ENCODE results near the gene DPH2.

The DPH2 gene

DNA sequence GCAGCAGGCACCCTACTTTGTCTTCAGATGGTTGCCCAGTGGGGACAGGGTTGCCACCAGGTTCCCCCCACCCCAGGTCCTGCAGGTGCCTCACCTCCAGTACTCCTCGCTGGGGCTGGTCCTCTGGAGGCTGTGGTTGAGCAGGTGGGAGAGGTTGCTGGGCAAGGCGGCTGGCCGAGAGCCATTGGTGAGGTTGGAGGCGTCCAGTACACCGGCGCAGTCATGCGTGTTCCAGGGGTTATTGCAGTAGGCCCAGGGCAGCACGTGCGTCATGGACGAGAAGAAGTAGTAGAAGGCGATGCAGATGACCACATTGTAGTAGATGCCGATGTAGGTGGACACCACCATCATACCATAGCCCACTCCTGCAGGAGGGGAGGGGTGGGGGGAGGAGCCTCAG, 38.4 kb downstream of the DPH2 start:
- H3K23ac ChIP-seq (ENCODE audit: low read length): no peak overlapping the region
- H4K91ac ChIP-seq (ENCODE audit: low read depth, low read length): no peak overlapping the region
- no peaks in the 10 kb centered on the region for H3K36me3 ChIP-seq (ENCODE audit: control insufficient read depth in 1 of 2, insufficient read depth in 2 of 2, low read length in 2 of 2)
- H2BK5ac ChIP-seq (ENCODE audit: low read depth, low read length, poor library complexity): no peak overlapping the region
- no peak overlapping the region for H3K4me3 ChIP-seq (ENCODE audit: low read depth, low read length)
- H3K9me3 ChIP-seq (ENCODE audit: insufficient read depth, low read depth, low read length): no peaks in the 10 kb centered on the region
- H3K79me1 ChIP-seq (ENCODE audit: low read length): no peaks in the 10 kb centered on the region
- H2BK120ac ChIP-seq (ENCODE audit: insufficient read depth, low read length, poor library complexity): no peak overlapping the region
- no peak overlapping the region for H4K8ac ChIP-seq (ENCODE audit: low read depth, low read length)
- no peak overlapping the region for H2AK5ac ChIP-seq (ENCODE audit: low read length)
- no peak overlapping the region for H3K4ac ChIP-seq (ENCODE audit: low read depth, low read length)
- no peak overlapping the region for H3K4me2 ChIP-seq (ENCODE audit: low read length)
- no peak overlapping the region for H3K14ac ChIP-seq (ENCODE audit: low read length)
- no peak overlapping the region for H2AFZ ChIP-seq (ENCODE audit: insufficient read depth, low read length, poor library complexity)
- no peak overlapping the region for H3K9ac ChIP-seq (ENCODE audit: low read length)
- peaks cover 6 to 8% of the 10 kb centered on the region in 2 experiments for H3K4me1 ChIP-seq (ENCODE audit: control insufficient read depth in 1 of 2, insufficient read depth in 2 of 2, low read length in 2 of 2)
- H3K27me3 ChIP-seq (ENCODE audit: insufficient read depth, low read length): no peaks in the 10 kb centered on the region
- no peak overlapping the region for H2BK12ac ChIP-seq (ENCODE audit: low read length)
- no peak overlapping the region for H4K12ac ChIP-seq (ENCODE audit: low read depth, low read length)
- H3K27ac ChIP-seq (ENCODE audit: low read depth, low read length): no peak overlapping the region
- no peak for DNase-seq
- no peaks in the 10 kb centered on the region for H3K79me2 ChIP-seq (ENCODE audit: control insufficient read depth, insufficient read depth, low read length, poor library complexity)
- no CpG with 5 or more reads among the region's 12 CpGs for WGBS (ENCODE audit: extremely low coverage, insufficient coverage, insufficient read length)
- no peak overlapping the region for H3K18ac ChIP-seq (ENCODE audit: low read length)

DNA sequence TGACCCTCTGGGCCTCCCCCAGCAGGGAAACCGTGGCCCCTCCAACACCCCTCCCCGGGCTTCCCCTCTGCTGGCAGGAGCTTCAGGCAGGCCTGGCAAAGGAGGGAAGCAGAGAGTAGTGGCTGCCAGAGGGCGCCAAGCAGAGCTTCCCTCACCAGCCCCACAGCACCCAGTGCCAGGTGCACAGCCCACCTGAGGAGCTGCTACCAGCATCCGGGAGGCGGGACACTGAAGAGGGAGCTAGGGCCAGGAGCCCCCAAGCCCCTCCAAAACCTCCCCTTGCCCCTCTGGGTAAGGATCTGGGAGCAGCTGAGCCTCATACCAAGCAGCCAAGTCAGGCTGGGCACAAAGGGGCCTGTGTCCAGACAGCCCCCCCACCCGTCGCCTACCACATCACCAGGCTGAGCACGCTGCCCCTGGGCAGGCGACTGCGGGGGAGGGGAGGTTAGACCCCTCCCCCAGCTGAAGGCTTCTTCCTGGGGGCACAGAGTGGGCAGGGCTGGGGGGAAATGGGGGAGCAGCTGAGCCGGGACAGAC, 41.2 kb downstream of the DPH2 start:
- H2BK12ac ChIP-seq (ENCODE audit: low read length): no peak overlapping the region
- no peak overlapping the region for H2BK120ac ChIP-seq (ENCODE audit: insufficient read depth, low read length, poor library complexity)
- H3K18ac ChIP-seq (ENCODE audit: low read length): no peak overlapping the region
- H4K8ac ChIP-seq (ENCODE audit: low read depth, low read length): no peak overlapping the region
- H4K91ac ChIP-seq (ENCODE audit: low read depth, low read length): no peak overlapping the region
- H2AK5ac ChIP-seq (ENCODE audit: low read length): no peak overlapping the region
- DNase-seq: no peak
- H3K14ac ChIP-seq (ENCODE audit: low read length): no peak overlapping the region
- WGBS (ENCODE audit: extremely low coverage, insufficient coverage, insufficient read length): no CpG with 5 or more reads among the region's 11 CpGs
- H3K27ac ChIP-seq (ENCODE audit: low read depth, low read length): no peak overlapping the region
- H2AFZ ChIP-seq (ENCODE audit: insufficient read depth, low read length, poor library complexity): no peak overlapping the region
- H3K36me3 ChIP-seq (ENCODE audit: control insufficient read depth in 1 of 2, insufficient read depth in 2 of 2, low read length in 2 of 2): no peaks in the 10 kb centered on the region
- H3K27me3 ChIP-seq (ENCODE audit: insufficient read depth, low read length): no peaks in the 10 kb centered on the region
- no peak overlapping the region for H3K23ac ChIP-seq (ENCODE audit: low read length)
- H3K79me2 ChIP-seq (ENCODE audit: control insufficient read depth, insufficient read depth, low read length, poor library complexity): no peaks in the 10 kb centered on the region
- peaks cover 3% of the 10 kb centered on the region for H3K9me3 ChIP-seq (ENCODE audit: insufficient read depth, low read depth, low read length)
- no peak overlapping the region for H2BK5ac ChIP-seq (ENCODE audit: low read depth, low read length, poor library complexity)
- no peak overlapping the region for H4K12ac ChIP-seq (ENCODE audit: low read depth, low read length)
- no peak overlapping the region for H3K4me3 ChIP-seq (ENCODE audit: low read depth, low read length)
- peaks cover 6 to 8% of the 10 kb centered on the region in 2 experiments for H3K4me1 ChIP-seq (ENCODE audit: control insufficient read depth in 1 of 2, insufficient read depth in 2 of 2, low read length in 2 of 2)
- no peak overlapping the region for H3K4ac ChIP-seq (ENCODE audit: low read depth, low read length)
- no peaks in the 10 kb centered on the region for H3K79me1 ChIP-seq (ENCODE audit: low read length)
- H3K9ac ChIP-seq (ENCODE audit: low read length): no peak overlapping the region
- no peak overlapping the region for H3K4me2 ChIP-seq (ENCODE audit: low read length)

DNA sequence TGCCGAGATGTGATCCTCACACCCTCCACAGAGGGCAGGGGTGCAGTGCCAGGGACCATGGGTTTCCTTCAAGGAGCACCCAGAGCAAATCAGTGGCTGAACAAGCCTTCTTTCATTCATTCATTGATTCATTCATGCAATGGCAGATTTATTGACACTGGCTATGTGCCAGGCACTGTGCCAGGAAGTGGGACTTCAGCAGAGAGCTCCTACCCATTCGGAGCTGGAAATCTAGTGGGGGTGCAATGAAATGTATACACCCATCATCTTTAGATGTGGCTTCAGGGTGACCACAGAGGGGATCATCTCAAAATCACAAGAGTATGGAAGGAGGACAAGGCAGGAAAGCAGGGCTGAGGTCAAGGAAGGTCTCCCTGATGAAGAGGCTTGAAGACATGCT, 42.6 kb downstream of the DPH2 start:
- Histone ChIP-seq H3K9ac (ENCODE audit: low read length) (no peak overlapping the region), H2BK120ac (ENCODE audit: insufficient read depth, low read length, poor library complexity) (no peak overlapping the region), H3K14ac (ENCODE audit: low read length) (no peak overlapping the region), H3K18ac (ENCODE audit: low read length) (no peak overlapping the region), H2BK12ac (ENCODE audit: low read length) (no peak overlapping the region), H3K79me1 (ENCODE audit: low read length) (no peaks in the 10 kb centered on the region), H3K9me3 (ENCODE audit: insufficient read depth, low read depth, low read length) (peaks cover 3% of the 10 kb centered on the region), H3K79me2 (ENCODE audit: control insufficient read depth, insufficient read depth, low read length, poor library complexity) (no peaks in the 10 kb centered on the region), H2BK5ac (ENCODE audit: low read depth, low read length, poor library complexity) (no peak overlapping the region), H3K27me3 (ENCODE audit: insufficient read depth, low read length) (no peaks in the 10 kb centered on the region), H2AK5ac (ENCODE audit: low read length) (no peak overlapping the region), H4K12ac (ENCODE audit: low read depth, low read length) (no peak overlapping the region), H3K4ac (ENCODE audit: low read depth, low read length) (no peak overlapping the region), H3K23ac (ENCODE audit: low read length) (no peak overlapping the region), H2AFZ (ENCODE audit: insufficient read depth, low read length, poor library complexity) (no peak overlapping the region), H3K27ac (ENCODE audit: low read depth, low read length) (no peak overlapping the region), H4K91ac (ENCODE audit: low read depth, low read length) (no peak overlapping the region), H3K4me3 (ENCODE audit: low read depth, low read length) (no peak overlapping the region), H4K8ac (ENCODE audit: low read depth, low read length) (no peak overlapping the region), H3K36me3 (ENCODE audit: control insufficient read depth in 1 of 2, insufficient read depth in 2 of 2, low read length in 2 of 2) (no peaks in the 10 kb centered on the region), H3K4me2 (ENCODE audit: low read length) (no peak overlapping the region), H3K4me1 (ENCODE audit: control insufficient read depth in 1 of 2, insufficient read depth in 2 of 2, low read length in 2 of 2) (peaks cover 6 to 8% of the 10 kb centered on the region in 2 experiments)
- DNase-seq: no peak
- no CpG with 5 or more reads among the region's 2 CpGs for WGBS (ENCODE audit: extremely low coverage, insufficient coverage, insufficient read length)

DNA sequence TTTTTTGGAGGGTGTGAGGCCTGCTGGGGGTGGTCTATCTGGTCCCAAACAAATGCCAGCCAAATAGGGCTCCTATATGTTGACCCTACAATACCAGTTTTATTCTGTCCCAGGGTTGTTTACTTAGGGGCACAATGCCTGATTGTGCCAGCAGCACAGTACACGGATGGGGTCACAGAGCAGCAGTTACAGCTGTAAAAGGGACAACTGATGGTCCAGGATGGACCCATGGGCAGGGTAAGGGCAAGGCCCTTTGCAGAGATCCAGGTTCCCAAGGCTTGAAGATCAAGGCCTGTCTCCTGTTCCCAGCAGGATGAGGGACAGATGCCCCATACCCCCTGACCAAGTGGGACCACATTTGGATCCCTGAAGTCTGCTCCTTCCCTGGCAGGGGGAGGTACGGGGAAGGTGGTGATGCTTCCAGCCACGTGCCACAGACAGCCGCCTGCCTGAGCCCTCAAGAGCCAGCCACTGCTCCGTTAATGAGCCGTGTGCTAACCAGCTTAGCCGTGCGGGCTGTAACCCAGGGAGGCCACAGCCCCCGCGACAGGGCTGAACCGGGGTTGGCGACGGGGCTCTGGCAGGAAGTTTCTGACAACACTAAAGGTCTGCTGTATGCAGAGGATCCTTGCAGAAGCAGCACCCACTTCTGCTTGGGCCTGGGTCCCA, 43.3 kb downstream of the DPH2 start:
- no peaks in the 10 kb centered on the region for H3K27me3 ChIP-seq (ENCODE audit: insufficient read depth, low read length)
- no peaks in the 10 kb centered on the region for H3K79me1 ChIP-seq (ENCODE audit: low read length)
- no peak overlapping the region for H2BK5ac ChIP-seq (ENCODE audit: low read depth, low read length, poor library complexity)
- no peak overlapping the region for H2BK12ac ChIP-seq (ENCODE audit: low read length)
- H3K4me2 ChIP-seq (ENCODE audit: low read length): no peak overlapping the region
- no peak for DNase-seq
- no peak overlapping the region for H2AK5ac ChIP-seq (ENCODE audit: low read length)
- H2BK120ac ChIP-seq (ENCODE audit: insufficient read depth, low read length, poor library complexity): no peak overlapping the region
- peaks cover 6 to 8% of the 10 kb centered on the region in 2 experiments for H3K4me1 ChIP-seq (ENCODE audit: control insufficient read depth in 1 of 2, insufficient read depth in 2 of 2, low read length in 2 of 2)
- no peak overlapping the region for H3K27ac ChIP-seq (ENCODE audit: low read depth, low read length)
- H4K91ac ChIP-seq (ENCODE audit: low read depth, low read length): no peak overlapping the region
- H3K9me3 ChIP-seq (ENCODE audit: insufficient read depth, low read depth, low read length): peaks cover 3% of the 10 kb centered on the region
- no peaks in the 10 kb centered on the region for H3K36me3 ChIP-seq (ENCODE audit: control insufficient read depth in 1 of 2, insufficient read depth in 2 of 2, low read length in 2 of 2)
- no peak overlapping the region for H3K4ac ChIP-seq (ENCODE audit: low read depth, low read length)
- no peak overlapping the region for H3K18ac ChIP-seq (ENCODE audit: low read length)
- WGBS (ENCODE audit: extremely low coverage, insufficient coverage, insufficient read length): no CpG with 5 or more reads among the region's 13 CpGs
- H2AFZ ChIP-seq (ENCODE audit: insufficient read depth, low read length, poor library complexity): no peak overlapping the region
- H3K14ac ChIP-seq (ENCODE audit: low read length): no peak overlapping the region
- H3K79me2 ChIP-seq (ENCODE audit: control insufficient read depth, insufficient read depth, low read length, poor library complexity): no peaks in the 10 kb centered on the region
- H4K12ac ChIP-seq (ENCODE audit: low read depth, low read length): no peak overlapping the region
- no peak overlapping the region for H3K9ac ChIP-seq (ENCODE audit: low read length)
- H4K8ac ChIP-seq (ENCODE audit: low read depth, low read length): no peak overlapping the region
- H3K4me3 ChIP-seq (ENCODE audit: low read depth, low read length): no peak overlapping the region
- H3K23ac ChIP-seq (ENCODE audit: low read length): no peak overlapping the region

Measured in trophoblast cell (in vitro differentiated cells and primary cell).